Fibroblast of gingiva (primary cell): Measurements from ENCODE around the gene C1orf122.
A peak's percentile ranks its signal among the peaks of the same experiment; 100 is the strongest.
"Not testable (repeated sequence)": the region's sequence is repeated elsewhere in the genome, so short reads cannot be mapped to it uniquely, and the experiment has no call there.

ENCODE experiments used
- DNase-seq: peaks from one replicate; pipeline ENCODE4 v3.0.0-alpha.2; 2011; ENCODE audit warnings: low read depth

C1orf122 gene

GRCh38 chr1:37807555-37808368 is at the start of gene C1orf122, which contains the start of gene YRDC:
Gene C1orf122 (plus strand): TSS chr1:37807790. CDS start chr1:37808405, 615 bp downstream.
Gene YRDC (minus strand): TSS chr1:37808208. CDS start chr1:37808180, 28 bp downstream.
- DNase-seq = peak; percentile 92

GRCh38 chr1:37759451-37759850 is 48.1 kb upstream of the C1orf122 start:
- no peak for DNase-seq

GRCh38 chr1:37761416-37762095 is 46.0 kb upstream of the C1orf122 start:
- no peak for DNase-seq

GRCh38 chr1:37762516-37762915 is 45.1 kb upstream of the C1orf122 start:
- DNase-seq = no peak

- DNase-seq = no peak
These were observed 43.7 kb upstream of the C1orf122 start for GRCh38 chr1:37763791-37764413.

GRCh38 chr1:37764414-37764825 is 43.2 kb upstream of the C1orf122 start:
- DNase-seq = no peak

- DNase-seq = no peak
These were observed 42.6 kb upstream of the C1orf122 start, which contains the start of gene EPHA10 for GRCh38 chr1:37764888-37765441. Gene EPHA10 (minus strand): TSS chr1:37765120. CDS start chr1:37765066, 54 bp downstream.

GRCh38 chr1:37765916-37766664 is 41.5 kb upstream of the C1orf122 start:
- no peak for DNase-seq

- no peak for DNase-seq
These were observed 40.1 kb upstream of the C1orf122 start for GRCh38 chr1:37767488-37767887.

GRCh38 chr1:37771440-37771839 is 36.1 kb upstream of the C1orf122 start:
- DNase-seq = not testable (repeated sequence)

GRCh38 chr1:37776946-37777516 is 30.6 kb upstream of the C1orf122 start:
- no peak for DNase-seq

- no peak for DNase-seq
These were observed 28.9 kb upstream of the C1orf122 start for GRCh38 chr1:37778654-37779053.

- no peak for DNase-seq
These were observed 25.1 kb upstream of the C1orf122 start for GRCh38 chr1:37782491-37782890.

- no peak for DNase-seq
These were observed 14.5 kb upstream of the C1orf122 start for GRCh38 chr1:37792943-37793686.

GRCh38 chr1:37793773-37794371 is 13.7 kb upstream of the C1orf122 start, which contains the start of gene MANEAL:
Gene MANEAL (plus strand): TSS chr1:37793847. CDS start chr1:37794183, 336 bp downstream.
- DNase-seq = peak; percentile 48

GRCh38 chr1:37794372-37795339 is 12.9 kb upstream of the C1orf122 start:
- no peak for DNase-seq

- DNase-seq = peak; percentile 25
These were observed 12.1 kb upstream of the C1orf122 start for GRCh38 chr1:37795340-37796125.
